Activated CD4-positive, alpha-beta T cell treated with anti-CD3 and anti-CD28 coated beads, Interleukin-2, amount 10 ng/mL, durations not matched to agents 7 days and 5 days (primary cell): Measurements from ENCODE around the gene TRIM62. TPM values are rescaled to one million over a fixed set of nuclear protein-coding genes. Genes with fewer than 3 reads are reported as not detected.

ENCODE experiments used
- CTCF ChIA-PET: fragments of 350-600 bp; sonication (Branson Sonifier 250); formaldehyde crosslinking; loops from one replicate; lab custom pipeline; 2021; ENCODE audit warnings: antibody characterized with exemption; lab: Charles Lee
- POLR2A ChIA-PET: fragments of 350-600 bp; sonication (Branson Sonifier 250); formaldehyde crosslinking; loops from one replicate; lab custom pipeline; 2021; ENCODE audit warnings: antibody characterized with exemption; lab: Charles Lee
- DNase-seq: peaks from one replicate; pipeline ENCODE4 v3.0.0-alpha.2; 2020
- H3K27ac Mint-ChIP-seq: one replicate; pipeline ENCODE4 v1.8.0; 2021; ENCODE audit warnings: mild to moderate bottlenecking, moderate library complexity, mixed read lengths
- H3K27me3 Mint-ChIP-seq: one replicate; pipeline ENCODE4 v1.8.0; 2021; ENCODE audit warnings: mixed read lengths
- H3K36me3 Mint-ChIP-seq: one replicate; pipeline ENCODE4 v1.8.0; 2021; ENCODE audit warnings: low read depth, mixed read lengths
- H3K4me1 Mint-ChIP-seq: one replicate; pipeline ENCODE4 v1.8.0; 2021; ENCODE audit warnings: mixed read lengths
- H3K4me3 Mint-ChIP-seq: one replicate; pipeline ENCODE4 v1.8.0; 2021; ENCODE audit warnings: mild to moderate bottlenecking, moderate library complexity, mixed read lengths
- H3K9me3 Mint-ChIP-seq: one replicate; pipeline ENCODE4 v1.8.0; 2021; ENCODE audit warnings: mixed read lengths
- total RNA-seq, 2 experiments: library from RNA; stranded (reverse); gene quantifications; one replicate each; pipeline ENCODE4 v1.2.3, GENCODE V29; 2021

The TRIM62 gene
- total RNA-seq, 2 experiments from 2014 or later = 9.3 to 10.2 TPM

- peaks cover 17% of the 10 kb centered on the region for H3K27me3 Mint-ChIP-seq
- peaks cover 5% of the 10 kb centered on the region for H3K4me1 Mint-ChIP-seq
- H3K4me3 Mint-ChIP-seq = no peak overlapping the region
- H3K9me3 Mint-ChIP-seq = no peaks in the 10 kb centered on the region
- POLR2A ChIA-PET = no interaction called here
- DNase-seq = no peak
- H3K27ac Mint-ChIP-seq = no peak overlapping the region
- no peaks in the 10 kb centered on the region for H3K36me3 Mint-ChIP-seq
- CTCF ChIA-PET = interaction anchor here (1.4 kb wide), 1 partner anchor 20 kb away, joined by 3 read pairs; no protein-coding TSS in a partner anchor
Measured at GRCh38 chr1:33191731-33192275, 10.0 kb upstream of the TRIM62 start.

GRCh38 chr1:33190701-33191100 lies 8.9 kb upstream of the TRIM62 start:
- no peak for DNase-seq
- Mint-ChIP-seq H3K27ac (no peak overlapping the region), H3K36me3 (no peaks in the 10 kb centered on the region), H3K9me3 (no peaks in the 10 kb centered on the region), H3K27me3 (peaks cover 20% of the 10 kb centered on the region), H3K4me3 (no peak overlapping the region), H3K4me1 (peaks cover 5% of the 10 kb centered on the region)
- POLR2A ChIA-PET = no interaction called here
- CTCF ChIA-PET = interaction anchor here (0.6 to 1.3 kb wide), 3 partner anchors 9 to 1893 kb away, joined by 3 to 4 read pairs (median 3); partner anchors contain the start of gene TRIM62

- Mint-ChIP-seq H3K27me3 (peaks cover 23% of the 10 kb centered on the region), H3K36me3 (no peaks in the 10 kb centered on the region), H3K4me3 (no peak overlapping the region), H3K9me3 (no peaks in the 10 kb centered on the region), H3K4me1 (peaks cover 5% of the 10 kb centered on the region), H3K27ac (no peak overlapping the region)
- CTCF ChIA-PET = interaction anchor here (2.1 kb wide), 1 partner anchor 62 kb away, joined by 5 read pairs; no protein-coding TSS in a partner anchor
- no peak for DNase-seq
- POLR2A ChIA-PET = no interaction called here
Measured at GRCh38 chr1:33188572-33189275, 6.9 kb upstream of the TRIM62 start.

GRCh38 chr1:33186936-33187335 lies 5.1 kb upstream of the TRIM62 start:
- H3K36me3 Mint-ChIP-seq = no peaks in the 10 kb centered on the region

GRCh38 chr1:33185541-33185940 lies 3.7 kb upstream of the TRIM62 start:
- Mint-ChIP-seq H3K9me3 (no peaks in the 10 kb centered on the region), H3K4me1 (peaks cover 12% of the 10 kb centered on the region), H3K27me3 (peaks cover 27% of the 10 kb centered on the region), H3K27ac (no peak overlapping the region), H3K4me3 (no peak overlapping the region), H3K36me3 (no peaks in the 10 kb centered on the region)
- no peak for DNase-seq
- CTCF ChIA-PET = interaction anchor here (1.8 kb wide), 1 partner anchor 58 kb away, joined by 5 read pairs; no protein-coding TSS in a partner anchor
- POLR2A ChIA-PET = no interaction called here

More at GRCh38 chr1:33186936-33187335, 5.1 kb upstream of the TRIM62 start:
- H3K27me3 Mint-ChIP-seq = peaks cover 27% of the 10 kb centered on the region
- no peak for DNase-seq
- CTCF ChIA-PET = interaction anchor here (2.1 kb wide), 1 partner anchor 60 kb away, joined by 5 read pairs; no protein-coding TSS in a partner anchor
- POLR2A ChIA-PET = no interaction called here
- no peak overlapping the region for H3K27ac Mint-ChIP-seq
- H3K4me3 Mint-ChIP-seq = no peak overlapping the region
- no peaks in the 10 kb centered on the region for H3K9me3 Mint-ChIP-seq
- peaks cover 10% of the 10 kb centered on the region for H3K4me1 Mint-ChIP-seq

- H3K4me3 Mint-ChIP-seq = no peak overlapping the region
- H3K27ac Mint-ChIP-seq = no peak overlapping the region
- H3K9me3 Mint-ChIP-seq = no peaks in the 10 kb centered on the region
- H3K27me3 Mint-ChIP-seq = peaks cover 27% of the 10 kb centered on the region
- no peak for DNase-seq
- peaks cover 21% of the 10 kb centered on the region for H3K4me1 Mint-ChIP-seq
- ChIA-PET POLR2A (no interaction called here), CTCF (no interaction called here)
- H3K36me3 Mint-ChIP-seq = no peaks in the 10 kb centered on the region
Measured at GRCh38 chr1:33183306-33183705, 1.5 kb upstream of the TRIM62 start.

- ChIA-PET CTCF (no interaction called here), POLR2A (no interaction called here)
- no peaks in the 10 kb centered on the region for H3K9me3 Mint-ChIP-seq
- H3K4me3 Mint-ChIP-seq = peak overlapping the region; percentile 90
- no peak overlapping the region for H3K27ac Mint-ChIP-seq
- H3K27me3 Mint-ChIP-seq = peaks cover 27% of the 10 kb centered on the region
- peaks cover 21% of the 10 kb centered on the region for H3K4me1 Mint-ChIP-seq
- no peaks in the 10 kb centered on the region for H3K36me3 Mint-ChIP-seq
- DNase-seq = no peak
Measured at GRCh38 chr1:33182896-33183295, 1.1 kb upstream of the TRIM62 start.

GRCh38 chr1:33182401-33182841 lies 578 bp upstream of the TRIM62 start:
- Mint-ChIP-seq H3K36me3 (no peaks in the 10 kb centered on the region), H3K4me1 (peaks cover 21% of the 10 kb centered on the region), H3K27me3 (peaks cover 27% of the 10 kb centered on the region), H3K4me3 (peak overlapping the region; percentile 90), H3K27ac (no peak overlapping the region), H3K9me3 (no peaks in the 10 kb centered on the region)
- ChIA-PET CTCF (interaction anchor here (0.9 to 1.5 kb wide), 3 partner anchors 8 to 1110 kb away, joined by 4 to 5 read pairs (median 5); partner anchors contain the start of gene TMEM39B), POLR2A (interaction anchor here (0.6 to 1.8 kb wide), 2 partner anchors 23 to 55 kb away, joined by 3 to 7 read pairs; no protein-coding TSS in a partner anchor)
- DNase-seq = no peak

- peak; percentile 80 for DNase-seq
- ChIA-PET CTCF (interaction anchor here (0.5 to 1.6 kb wide), 6 partner anchors 9 to 1108 kb away, joined by 3 to 12 read pairs (median 4); partner anchors contain the start of gene TMEM39B), POLR2A (interaction anchor here (1.8 kb wide), 1 partner anchor 54 kb away, joined by 7 read pairs; no protein-coding TSS in a partner anchor)
- H3K27ac Mint-ChIP-seq = peak overlapping the region; percentile 92
- peak overlapping the region; percentile 90 for H3K4me3 Mint-ChIP-seq
- H3K4me1 Mint-ChIP-seq = peaks cover 21% of the 10 kb centered on the region
- H3K9me3 Mint-ChIP-seq = no peaks in the 10 kb centered on the region
- H3K27me3 Mint-ChIP-seq = peaks cover 22% of the 10 kb centered on the region
- no peaks in the 10 kb centered on the region for H3K36me3 Mint-ChIP-seq
Measured at GRCh38 chr1:33180911-33181890, 642 bp downstream of the TRIM62 start.

GRCh38 chr1:33180226-33180910 lies 1.5 kb downstream of the TRIM62 start:
- no peaks in the 10 kb centered on the region for H3K36me3 Mint-ChIP-seq

GRCh38 chr1:33178836-33179439 lies 2.9 kb downstream of the TRIM62 start:
- ChIA-PET CTCF (no interaction called here), POLR2A (no interaction called here)
- Mint-ChIP-seq H3K27me3 (peaks cover 16% of the 10 kb centered on the region), H3K27ac (no peak overlapping the region), H3K4me1 (peaks cover 21% of the 10 kb centered on the region), H3K9me3 (no peaks in the 10 kb centered on the region), H3K4me3 (no peak overlapping the region), H3K36me3 (no peaks in the 10 kb centered on the region)
- no peak for DNase-seq

More at GRCh38 chr1:33180226-33180910, 1.5 kb downstream of the TRIM62 start:
- POLR2A ChIA-PET = interaction anchor here (1.8 kb wide), 1 partner anchor 53 kb away, joined by 7 read pairs; no protein-coding TSS in a partner anchor
- Mint-ChIP-seq H3K27me3 (peaks cover 18% of the 10 kb centered on the region), H3K4me1 (peaks cover 21% of the 10 kb centered on the region), H3K4me3 (peak overlapping the region; percentile 90), H3K27ac (peak overlapping the region; percentile 62), H3K9me3 (no peaks in the 10 kb centered on the region)
- CTCF ChIA-PET = interaction anchor here (0.5 to 1.6 kb wide), 3 partner anchors 18 to 679 kb away, joined by 3 to 12 read pairs (median 3); no protein-coding TSS in a partner anchor
- DNase-seq = no peak
